IPS-NIHi11 (cell line): Measurements from ENCODE around the gene PIKFYVE.
A peak's percentile ranks its signal among the peaks of the same experiment; 100 is the strongest.
"Not testable (repeated sequence)": the region's sequence is repeated elsewhere in the genome, so short reads cannot be mapped to it uniquely, and the experiment has no call there.

Experiments
- DNase-seq: peaks from one replicate; pipeline ENCODE4 v3.0.0; 2012; ENCODE audit warnings: mixed read lengths, low spot score

Gene PIKFYVE

GRCh38 chr2:208265801-208266552 lies at the start of gene PIKFYVE:
Gene PIKFYVE, plus strand, starts transcription at chr2:208266255. Its CDS starts 5,265 bp downstream, at chr2:208271520.
- peak; percentile 96 for DNase-seq

GRCh38 chr2:208221873-208222272 lies 44.2 kb upstream of the PIKFYVE start:
- DNase-seq, result not testable (repeated sequence)

GRCh38 chr2:208222351-208222750 lies 43.7 kb upstream of the PIKFYVE start:
- no peak for DNase-seq

GRCh38 chr2:208224802-208225201 lies 41.3 kb upstream of the PIKFYVE start:
- peak; percentile 32 for DNase-seq

- DNase-seq, result no peak
These were observed 38.3 kb upstream of the PIKFYVE start for GRCh38 chr2:208227581-208228232.

- DNase-seq, result no peak
These were observed 37.6 kb upstream of the PIKFYVE start for GRCh38 chr2:208228476-208228875.

GRCh38 chr2:208234786-208235185 lies 31.3 kb upstream of the PIKFYVE start:
- no peak for DNase-seq

GRCh38 chr2:208235860-208236259 lies 30.2 kb upstream of the PIKFYVE start:
- DNase-seq, result no peak

GRCh38 chr2:208239770-208240493 lies 26.1 kb upstream of the PIKFYVE start:
- DNase-seq, result no peak

GRCh38 chr2:208240619-208241209 lies 25.3 kb upstream of the PIKFYVE start:
- no peak for DNase-seq

- no peak for DNase-seq
These were observed 21.6 kb upstream of the PIKFYVE start for GRCh38 chr2:208244422-208244821.

GRCh38 chr2:208245746-208246145 lies 20.3 kb upstream of the PIKFYVE start:
- DNase-seq, result no peak

- DNase-seq, result no peak
These were observed 17.5 kb upstream of the PIKFYVE start for GRCh38 chr2:208248601-208249000.

- no peak for DNase-seq
These were observed 16.8 kb upstream of the PIKFYVE start for GRCh38 chr2:208249296-208249695.

- no peak for DNase-seq
These were observed 15.7 kb upstream of the PIKFYVE start for GRCh38 chr2:208250388-208250787.

GRCh38 chr2:208251098-208251497 lies 15.0 kb upstream of the PIKFYVE start:
- no peak for DNase-seq

GRCh38 chr2:208252716-208253492 lies 13.2 kb upstream of the PIKFYVE start:
- DNase-seq, result no peak

- no peak for DNase-seq
These were observed 12.4 kb upstream of the PIKFYVE start for GRCh38 chr2:208253600-208254117.

- peak; percentile 96 for DNase-seq
These were observed 11.8 kb upstream of the PIKFYVE start for GRCh38 chr2:208254118-208254870.

GRCh38 chr2:208254871-208255556 lies 11.0 kb upstream of the PIKFYVE start, which contains the start of gene IDH1:
Gene IDH1, minus strand, starts transcription at chr2:208255071. Its CDS starts 3,520 bp downstream, at chr2:208251551.
- peak; percentile 99 for DNase-seq
